Activated CD4-positive, alpha-beta T cell treated with anti-CD3 and anti-CD28 coated beads for 4 hours (primary cell): ENCODE measurements around the gene NXPH4.

ENCODE experiments used
- DNase-seq, 2 donors: peaks; one replicate each; pipeline ENCODE4 v3.0.0-alpha.2; 2020

The NXPH4 gene

DNA sequence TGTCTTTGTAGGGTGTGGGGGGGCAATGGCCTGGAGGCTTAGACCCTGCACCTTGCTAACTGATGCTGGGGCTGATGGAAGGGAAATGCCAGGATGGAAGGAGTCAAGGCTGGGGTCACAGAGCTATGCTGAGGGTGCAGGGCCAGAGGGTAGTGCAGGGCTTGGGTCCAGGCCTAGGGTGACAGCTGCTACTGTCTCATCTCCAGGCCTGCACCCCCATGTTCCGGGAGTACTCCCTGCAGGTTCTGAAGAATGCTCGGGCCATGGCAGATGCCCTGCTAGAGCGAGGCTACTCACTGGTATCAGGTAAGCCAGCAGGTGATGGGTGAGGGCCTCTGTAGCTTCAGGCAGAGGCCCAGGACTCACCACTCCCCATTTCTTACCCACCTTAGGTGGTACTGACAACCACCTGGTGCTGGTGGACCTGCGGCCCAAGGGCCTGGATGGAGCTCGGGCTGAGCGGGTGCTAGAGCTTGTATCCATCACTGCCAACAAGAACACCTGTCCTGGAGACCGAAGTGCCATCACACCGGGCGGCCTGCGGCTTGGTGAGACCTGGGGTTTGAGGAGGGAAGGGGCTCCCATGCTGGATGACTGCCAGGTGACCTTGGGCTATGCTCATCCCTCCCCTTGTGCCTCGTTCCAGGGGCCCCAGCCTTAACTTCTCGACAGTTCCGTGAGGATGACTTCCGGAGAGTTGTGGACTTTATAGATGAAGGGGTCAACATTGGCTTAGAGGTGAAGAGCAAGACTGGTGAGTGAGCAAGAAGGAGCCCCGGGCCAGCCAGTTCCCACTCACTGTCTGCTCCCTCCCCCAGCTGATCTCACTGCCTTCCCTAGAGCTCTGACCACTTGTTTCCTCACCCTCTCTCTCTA lies 17.0 kb downstream of the NXPH4 start:
- no peak for DNase-seq

DNA sequence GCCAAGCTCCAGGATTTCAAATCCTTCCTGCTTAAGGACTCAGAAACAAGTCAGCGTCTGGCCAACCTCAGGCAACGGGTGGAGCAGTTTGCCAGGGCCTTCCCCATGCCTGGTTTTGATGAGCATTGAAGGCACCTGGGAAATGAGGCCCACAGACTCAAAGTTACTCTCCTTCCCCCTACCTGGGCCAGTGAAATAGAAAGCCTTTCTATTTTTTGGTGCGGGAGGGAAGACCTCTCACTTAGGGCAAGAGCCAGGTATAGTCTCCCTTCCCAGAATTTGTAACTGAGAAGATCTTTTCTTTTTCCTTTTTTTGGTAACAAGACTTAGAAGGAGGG lies 17.6 kb downstream of the NXPH4 start:
- DNase-seq: no peak

DNA sequence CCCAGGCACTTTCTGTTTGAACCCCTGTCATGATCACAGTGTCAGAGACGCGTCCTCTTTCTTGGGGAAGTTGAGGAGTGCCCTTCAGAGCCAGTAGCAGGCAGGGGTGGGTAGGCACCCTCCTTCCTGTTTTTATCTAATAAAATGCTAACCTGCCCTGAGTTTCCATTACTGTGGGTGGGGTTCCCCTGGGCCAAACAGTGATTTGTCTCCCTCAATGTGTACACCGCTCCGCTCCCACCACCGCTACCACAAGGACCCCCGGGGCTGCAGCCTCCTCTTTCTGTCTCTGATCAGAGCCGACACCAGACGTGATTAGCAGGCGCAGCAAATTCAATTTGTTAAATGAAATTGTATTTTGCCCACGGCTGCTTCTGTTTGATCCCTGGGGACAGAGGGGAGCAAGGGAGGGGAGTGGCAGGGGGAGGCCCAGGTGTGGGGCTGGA lies 18.0 kb downstream of the NXPH4 start:
- no peak for DNase-seq

GRCh38 chr12:57235017-57235727 lies 18.6 kb downstream of the NXPH4 start:
- DNase-seq: no peak

DNA sequence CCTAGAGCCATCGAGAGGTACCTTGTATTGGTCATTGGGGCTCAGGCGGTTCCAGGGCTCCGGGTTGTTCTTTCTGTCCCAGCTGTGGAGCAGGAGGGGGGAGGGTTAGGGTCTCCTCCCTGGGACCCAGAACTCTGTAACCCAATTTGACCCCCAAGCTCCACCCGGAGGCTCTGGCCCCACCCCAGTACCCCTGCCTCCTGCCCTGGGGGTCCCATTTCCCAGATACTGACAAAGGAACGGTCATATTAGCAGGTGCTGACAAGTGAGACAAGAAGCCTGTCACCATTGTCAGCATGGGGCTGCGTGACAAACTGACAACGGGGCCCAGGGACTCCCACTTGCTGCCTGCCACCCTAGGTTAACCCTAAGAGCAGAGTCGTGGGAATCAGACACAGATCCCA lies 19.1 kb downstream of the NXPH4 start:
- DNase-seq: no peak

DNA sequence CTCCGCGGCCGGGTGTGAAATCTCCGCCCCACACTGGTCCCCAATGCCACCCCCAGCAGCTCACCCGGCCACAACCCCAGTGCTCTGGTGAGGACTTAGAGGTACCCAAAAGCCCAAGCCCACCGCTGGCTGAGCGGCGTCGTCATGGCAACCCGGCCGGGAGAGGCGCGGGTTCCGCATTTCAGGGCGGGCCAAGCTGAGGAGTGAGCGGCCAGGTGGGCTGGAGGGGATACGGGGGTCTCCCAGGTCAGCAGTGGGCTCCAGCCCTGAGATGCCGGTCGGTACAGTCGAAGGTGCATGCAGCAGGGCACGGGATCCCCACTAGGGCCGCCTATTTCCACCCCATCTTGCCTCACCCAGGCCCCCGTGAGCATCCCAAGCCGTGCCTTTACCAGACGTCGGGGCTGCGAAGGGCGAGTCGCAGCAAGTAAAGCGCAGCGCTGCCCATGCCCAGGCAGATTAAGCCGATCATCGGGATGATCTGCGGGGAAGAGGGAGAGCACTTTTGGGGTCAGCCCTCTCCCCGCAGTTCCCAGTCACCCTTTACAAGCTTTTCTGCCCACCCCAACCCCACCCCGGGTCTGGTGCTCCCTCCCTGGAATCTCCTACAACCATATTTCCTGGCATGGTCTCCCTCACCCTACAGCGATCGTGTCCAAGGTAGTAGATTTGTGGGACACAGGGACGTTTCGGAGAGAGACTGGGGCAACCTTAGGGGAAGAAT lies 19.8 kb downstream of the NXPH4 start:
- DNase-seq: no peak

GRCh38 chr12:57236925-57237595 lies 20.5 kb downstream of the NXPH4 start:
- no peak for DNase-seq

GRCh38 chr12:57237596-57237931 lies 21.0 kb downstream of the NXPH4 start:
- DNase-seq: no peak

DNA sequence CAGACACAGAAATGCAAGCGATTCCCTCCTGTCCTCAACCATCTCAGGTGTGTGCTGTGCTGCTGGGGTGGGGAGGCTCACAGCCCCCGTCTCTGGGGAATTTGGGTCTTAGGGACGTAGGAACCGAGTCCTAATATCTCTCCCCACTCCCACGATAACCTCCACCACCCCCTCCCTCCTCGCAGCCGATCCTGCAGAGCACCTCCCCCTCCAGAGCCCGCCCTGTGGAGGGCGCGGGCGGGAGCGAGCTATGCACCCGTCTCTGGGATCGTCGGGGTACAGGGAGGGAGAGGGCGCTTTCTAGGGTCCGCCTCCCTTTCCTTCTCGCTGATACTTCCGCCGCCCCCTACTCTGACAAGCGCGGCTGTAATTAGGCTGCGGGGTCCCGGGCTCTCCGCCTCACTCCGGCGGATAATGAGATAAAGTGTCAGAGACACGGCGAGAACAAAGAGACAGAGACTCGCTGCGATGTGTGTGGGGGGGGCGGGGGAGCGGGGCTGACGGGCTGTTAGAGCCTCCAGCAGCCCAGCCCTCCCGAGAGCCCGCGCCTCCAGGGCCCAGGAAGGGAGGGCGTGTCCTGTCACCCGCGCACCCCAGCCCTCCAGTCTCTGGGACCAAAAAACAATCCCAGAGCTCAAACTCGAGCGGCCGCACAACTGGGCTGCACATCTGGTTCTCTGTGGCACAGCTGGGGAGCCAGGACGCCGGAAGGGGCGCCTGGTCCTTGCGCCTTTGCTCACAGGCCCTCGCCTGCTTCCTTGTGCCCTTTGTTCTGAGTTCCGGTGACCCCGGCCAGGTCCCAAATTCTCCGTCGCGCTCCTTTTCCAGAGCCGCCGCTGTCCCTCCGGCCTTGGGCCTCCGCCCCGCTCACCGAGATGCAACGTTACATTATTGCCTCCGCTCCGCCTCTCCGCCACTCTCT lies 21.6 kb downstream of the NXPH4 start:
- DNase-seq: no peak

DNA sequence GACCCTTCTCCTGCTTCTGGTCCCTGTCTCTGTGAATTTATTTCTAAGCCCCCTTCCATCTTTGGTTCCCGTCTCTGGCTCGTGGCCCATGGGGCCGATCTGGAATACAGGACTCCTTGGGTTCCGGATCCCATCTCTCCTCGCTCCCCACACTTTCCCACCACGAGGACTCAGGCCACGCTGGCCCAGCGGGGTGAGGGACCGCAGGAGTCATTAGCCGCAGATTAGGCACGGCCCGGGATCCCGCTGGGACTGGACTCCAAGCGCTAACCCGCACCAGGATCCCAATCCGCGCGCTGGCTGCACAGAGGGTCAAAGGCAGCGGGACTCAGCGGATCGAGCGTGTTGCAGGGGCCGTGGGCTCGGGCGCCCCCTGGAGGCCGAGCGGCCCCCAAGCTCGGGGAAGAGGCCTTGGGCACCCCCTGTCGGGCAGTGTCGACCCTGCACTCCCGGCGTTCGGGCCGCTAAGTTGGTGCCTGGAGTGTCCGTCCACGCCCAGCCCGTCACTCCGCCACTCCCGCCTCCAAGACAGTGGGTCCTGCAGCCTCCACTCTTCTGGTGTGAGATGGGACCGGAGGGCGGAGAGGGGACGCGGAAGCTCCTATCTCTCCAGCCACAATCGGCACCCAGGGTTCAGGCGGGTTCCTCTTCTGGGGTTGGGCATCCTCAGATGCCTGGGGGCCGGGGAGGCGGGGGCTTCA lies 22.4 kb downstream of the NXPH4 start:
- peak; percentile 84 to 87 for DNase-seq

GRCh38 chr12:57239587-57240065 lies 23.0 kb downstream of the NXPH4 start:
- no peak for DNase-seq

DNA sequence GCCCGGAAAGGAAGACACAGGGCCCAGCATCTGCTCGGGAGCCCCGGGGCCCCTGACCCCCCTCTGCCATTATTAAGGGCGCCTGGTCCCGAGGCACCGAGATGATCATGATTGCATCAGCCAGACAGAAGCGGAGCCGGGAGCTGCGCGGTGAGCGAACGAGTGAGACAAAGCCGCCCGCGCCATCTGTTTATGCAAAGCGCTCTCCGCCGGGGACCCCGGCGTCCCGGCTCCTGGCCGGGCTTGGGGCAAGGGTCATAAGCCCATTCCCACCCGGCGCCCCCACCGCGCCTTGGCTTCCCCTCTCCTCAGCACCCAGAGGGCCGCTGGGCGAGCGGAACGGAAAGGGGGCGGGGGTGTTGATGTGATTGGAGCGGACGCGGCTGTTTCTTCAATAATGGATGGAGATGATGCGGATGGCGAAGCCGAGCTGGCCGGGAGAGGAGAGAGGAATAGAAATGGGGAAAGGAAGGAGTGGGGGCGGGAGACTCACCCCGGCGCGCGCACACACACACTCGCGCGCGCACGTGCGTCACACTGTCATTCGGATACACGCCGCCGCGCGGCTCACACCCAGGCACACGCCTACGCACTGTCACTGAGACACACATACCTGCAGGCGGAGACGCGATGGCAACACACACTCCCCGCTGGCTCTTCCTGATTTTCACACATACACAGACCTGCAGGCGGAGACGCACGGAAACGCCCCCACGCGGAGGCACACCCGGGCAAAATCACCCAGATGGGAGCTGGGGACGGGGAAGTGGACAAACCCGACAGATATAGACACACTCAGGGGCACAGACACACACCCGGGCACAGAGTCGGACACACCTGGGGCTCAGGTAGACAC lies 23.7 kb downstream of the NXPH4 start:
- DNase-seq: peak; percentile 91

GRCh38 chr12:57240926-57241401 lies 24.4 kb downstream of the NXPH4 start:
- DNase-seq: no peak

- DNase-seq: no peak
Measured at GRCh38 chr12:57241402-57242310, 25.1 kb downstream of the NXPH4 start.

GRCh38 chr12:57242329-57242690 lies 25.7 kb downstream of the NXPH4 start:
- no peak for DNase-seq

GRCh38 chr12:57242691-57243454 lies 26.3 kb downstream of the NXPH4 start:
- DNase-seq: peak; percentile 56 to 75

DNA sequence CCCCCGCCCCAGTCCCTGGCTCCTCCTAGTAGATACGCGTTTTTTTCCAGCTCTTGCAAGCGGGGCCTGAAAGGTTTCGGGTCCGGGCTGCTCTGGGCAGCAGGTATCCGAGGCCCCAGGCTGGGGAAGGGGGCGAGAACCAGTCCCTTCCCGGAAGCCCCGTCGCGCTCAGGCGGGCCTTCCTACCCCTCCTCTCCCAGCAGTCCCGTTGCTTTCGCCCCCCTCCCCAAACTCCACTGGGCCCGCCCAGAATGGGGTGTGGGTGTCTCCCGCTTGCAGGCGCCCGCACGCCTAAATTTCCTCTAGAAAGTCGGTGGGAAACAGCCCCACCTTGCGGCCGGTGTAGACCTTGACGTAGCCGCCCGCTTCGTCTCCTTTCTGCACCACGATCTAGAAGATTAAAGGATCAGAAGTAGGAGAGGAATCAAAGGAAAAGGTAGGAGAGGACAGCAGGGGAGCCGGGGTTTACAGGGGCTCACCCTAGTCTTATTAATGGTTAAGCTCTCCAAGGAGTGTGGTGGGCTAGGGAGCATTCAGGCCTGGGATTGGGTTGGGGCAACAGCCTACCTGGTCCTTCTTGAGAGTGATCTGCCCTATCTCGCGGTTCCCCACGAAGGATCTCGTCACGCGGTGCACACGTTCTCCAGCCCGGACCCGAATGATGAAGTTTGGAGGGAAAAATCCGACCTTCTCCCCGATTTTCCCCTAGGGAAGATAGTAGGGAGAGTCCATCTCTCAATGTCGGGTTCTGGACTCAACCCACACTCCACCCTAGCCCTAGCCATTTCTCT lies 27.1 kb downstream of the NXPH4 start:
- peak; percentile 76 to 83 for DNase-seq
